Panc1 (cell line): ENCODE results near the gene GALR1. TPM values are rescaled to one million over a fixed set of nuclear protein-coding genes. Genes with fewer than 3 reads are reported as not detected.
A peak's percentile ranks its signal among the peaks of the same experiment; 100 is the strongest.

ENCODE experiments used
- ATAC-seq: fragments of 200-7000 bp; cut with Tn5 transposase; 2 replicates; pipeline ENCODE4 v1.9.1; 2020; ENCODE audit warnings: mild to moderate bottlenecking, moderate library complexity
- BruUV-seq: library from RNA; stranded (reverse); fragments of 400-500 nt; replicated peaks from 2 replicates; lab custom pipeline; 2021; lab: Mats Ljungman, UMichigan
- CTCF ChIA-PET: fragments of 300-600 bp; sonication (Branson Sonifier 250); formaldehyde crosslinking; loops from one replicate; lab custom pipeline; 2022; ENCODE audit warnings: antibody characterized with exemption; lab: Charles Lee
- POLR2A ChIA-PET: fragments of 300-600 bp; sonication (Branson Sonifier 250); formaldehyde crosslinking; loops from one replicate; lab custom pipeline; 2022; ENCODE audit warnings: antibody characterized with exemption; lab: Charles Lee
- DNase-seq: peaks from one replicate; pipeline ENCODE4 v3.0.0-alpha.2; 2010; ENCODE audit warnings: low read depth, low spot score
- H3K27ac ChIP-seq: 2 replicates; pipeline ENCODE4 v1.5.1; 2011; ENCODE audit warnings: mild to moderate bottlenecking, low read length, inconsistent platforms
- H3K27me3 ChIP-seq: fragments of 200-500 bp; sonication (Bioruptor generic); 2 replicates; pipeline ENCODE4 v1.6.0; 2014; ENCODE audit warnings: low read length, inconsistent platforms; ENCODE audit not compliant: control insufficient read depth, insufficient read depth
- H3K36me3 ChIP-seq: fragments of 200-500 bp; sonication (Bioruptor generic); 2 replicates; pipeline ENCODE4 v1.5.1; 2014; ENCODE audit warnings: inconsistent platforms, mild to moderate bottlenecking, low read length, moderate library complexity; ENCODE audit not compliant: control insufficient read depth, insufficient read depth
- H3K4me1 ChIP-seq: 2 replicates; pipeline ENCODE4 v1.5.1; 2011; ENCODE audit warnings: inconsistent platforms, mild to moderate bottlenecking, low read length, moderate library complexity; ENCODE audit not compliant: control insufficient read depth, insufficient read depth
- H3K4me3 ChIP-seq, 2 experiments: 2 replicates each; pipeline ENCODE4 v1.5.1; 2011 to 2012; ENCODE audit warnings: low read depth in 2 of 2, low read length in 2 of 2, mild to moderate bottlenecking in 2 of 2, inconsistent platforms in 1 of 2, moderate library complexity in 1 of 2
- H3K9me3 ChIP-seq: fragments of 200-500 bp; sonication (Bioruptor generic); 2 replicates; pipeline ENCODE4 v1.5.1; 2014; ENCODE audit warnings: low read depth, mild to moderate bottlenecking, inconsistent platforms, low read length, moderate library complexity; ENCODE audit not compliant: control insufficient read depth, insufficient read depth
- POLR2AphosphoS5 ChIP-seq: IDR thresholded peaks from 2 replicates; pipeline ENCODE4 v1.6.1; 2012; ENCODE audit warnings: mild to moderate bottlenecking, low read depth, low read length, moderate library complexity
- SIN3A ChIP-seq: IDR thresholded peaks from 2 replicates; pipeline ENCODE4 v1.6.1; 2012; ENCODE audit warnings: low read depth, mild to moderate bottlenecking, low read length, moderate library complexity, borderline replicate concordance; ENCODE audit not compliant: insufficient read depth
- TCF7L2 ChIP-seq: IDR thresholded peaks from 2 replicates; pipeline ENCODE4 v1.6.1; 2011; ENCODE audit warnings: mild to moderate bottlenecking, low read depth, low read length, inconsistent platforms
- in situ Hi-C: cut with HindIII; loops from 2 replicates; pipeline ENCODE4 v1.10.0; 2016; ENCODE audit warnings: low sequenced_read_pairs, low pct_unique_long_range_greater_than_20kb
- intact Hi-C: fragments of 100-400 bp; cut with micrococcal nuclease; formaldehyde crosslinking; loops from one replicate; pipeline ENCODE4 v1.10.0; 2022; ENCODE audit not compliant: unreplicated experiment
- total RNA-seq: library from RNA; stranded (reverse); gene quantifications from one replicate; pipeline ENCODE4 v1.2.1, GENCODE V29; 2021; ENCODE audit not compliant: unreplicated experiment
- TF ChIP-seq, protein P1 (sequence below): fragments of 450-650 bp; IDR thresholded peaks from 2 replicates; pipeline ENCODE4 v1.5.1; 2017; ENCODE audit warnings: mild to moderate bottlenecking
- TF ChIP-seq, protein P2 (sequence below), 2 experiments: IDR thresholded peaks; 2 replicates each; pipeline ENCODE4 v1.6.1; 2011 to 2012; ENCODE audit warnings: low read depth in 2 of 2, control low read depth in 1 of 2, low read length in 1 of 2, mild to moderate bottlenecking in 1 of 2, moderate library complexity in 1 of 2; ENCODE audit not compliant: insufficient read depth in 1 of 2

GALR1 gene
- total RNA-seq, 1 experiment from 2014 or later, result not detected

DNA sequence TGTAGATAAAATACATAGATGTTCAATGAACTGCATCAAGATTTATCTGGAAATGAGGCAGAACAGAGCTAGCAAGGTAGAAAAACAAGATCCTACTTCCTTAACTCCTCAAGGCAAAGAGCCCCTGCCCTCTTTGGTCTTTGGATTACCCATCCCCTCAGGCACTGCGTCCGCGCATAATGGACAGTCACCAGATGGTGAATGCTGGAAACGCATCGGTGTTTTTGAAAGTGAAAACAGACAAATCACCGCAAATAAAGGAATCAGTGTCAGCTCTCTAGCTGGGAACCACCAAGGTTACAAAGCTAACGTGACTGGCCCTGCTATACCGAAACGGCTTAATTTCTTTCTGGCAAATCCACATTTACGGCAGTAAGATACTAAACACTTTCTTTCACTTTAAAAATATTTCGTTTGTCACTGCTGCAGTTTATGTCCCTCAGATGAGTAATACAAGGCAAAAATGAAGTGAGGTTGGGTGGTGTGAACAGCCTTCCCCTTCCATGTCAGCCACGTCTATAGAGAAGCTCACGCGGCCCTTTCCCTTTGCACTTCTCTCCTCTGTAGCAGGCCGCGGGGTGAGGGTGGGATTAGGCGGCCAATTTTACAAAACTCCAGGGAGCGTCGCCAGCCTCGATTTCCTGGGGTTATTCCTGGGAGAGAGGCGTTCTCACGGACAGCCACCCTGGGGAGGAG lies 627 bp upstream of the GALR1 start:
- no TSS peak for BruUV-seq
- no peaks in the 10 kb centered on the region for H3K36me3 ChIP-seq
- ATAC-seq, result peak; percentile 53
- no peak overlapping the region for H3K27ac ChIP-seq
- no peaks in the 10 kb centered on the region for H3K4me1 ChIP-seq
- POLR2A ChIA-PET, result interaction anchor here (0.7 kb wide), 1 partner anchor 73 kb away, joined by 6 read pairs; no protein-coding TSS in a partner anchor
- TF ChIP-seq POLR2AphosphoS5, result no peak
- TF ChIP-seq, protein P1, sequence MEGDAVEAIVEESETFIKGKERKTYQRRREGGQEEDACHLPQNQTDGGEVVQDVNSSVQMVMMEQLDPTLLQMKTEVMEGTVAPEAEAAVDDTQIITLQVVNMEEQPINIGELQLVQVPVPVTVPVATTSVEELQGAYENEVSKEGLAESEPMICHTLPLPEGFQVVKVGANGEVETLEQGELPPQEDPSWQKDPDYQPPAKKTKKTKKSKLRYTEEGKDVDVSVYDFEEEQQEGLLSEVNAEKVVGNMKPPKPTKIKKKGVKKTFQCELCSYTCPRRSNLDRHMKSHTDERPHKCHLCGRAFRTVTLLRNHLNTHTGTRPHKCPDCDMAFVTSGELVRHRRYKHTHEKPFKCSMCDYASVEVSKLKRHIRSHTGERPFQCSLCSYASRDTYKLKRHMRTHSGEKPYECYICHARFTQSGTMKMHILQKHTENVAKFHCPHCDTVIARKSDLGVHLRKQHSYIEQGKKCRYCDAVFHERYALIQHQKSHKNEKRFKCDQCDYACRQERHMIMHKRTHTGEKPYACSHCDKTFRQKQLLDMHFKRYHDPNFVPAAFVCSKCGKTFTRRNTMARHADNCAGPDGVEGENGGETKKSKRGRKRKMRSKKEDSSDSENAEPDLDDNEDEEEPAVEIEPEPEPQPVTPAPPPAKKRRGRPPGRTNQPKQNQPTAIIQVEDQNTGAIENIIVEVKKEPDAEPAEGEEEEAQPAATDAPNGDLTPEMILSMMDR, result no peak
- no peak for TF ChIP-seq SIN3A
- CTCF ChIA-PET, result no interaction called here
- peaks cover 10% of the 10 kb centered on the region for H3K27me3 ChIP-seq
- no peak for DNase-seq
- intact Hi-C loops (no loop called here), in situ Hi-C loops (no loop called here)
- 0 out of 2 replicates have a peak, but pooled peaks cover 3% of the 10 kb centered on the region for H3K9me3 ChIP-seq
- peak overlapping the region; percentile 24 to 50 for H3K4me3 ChIP-seq

DNA sequence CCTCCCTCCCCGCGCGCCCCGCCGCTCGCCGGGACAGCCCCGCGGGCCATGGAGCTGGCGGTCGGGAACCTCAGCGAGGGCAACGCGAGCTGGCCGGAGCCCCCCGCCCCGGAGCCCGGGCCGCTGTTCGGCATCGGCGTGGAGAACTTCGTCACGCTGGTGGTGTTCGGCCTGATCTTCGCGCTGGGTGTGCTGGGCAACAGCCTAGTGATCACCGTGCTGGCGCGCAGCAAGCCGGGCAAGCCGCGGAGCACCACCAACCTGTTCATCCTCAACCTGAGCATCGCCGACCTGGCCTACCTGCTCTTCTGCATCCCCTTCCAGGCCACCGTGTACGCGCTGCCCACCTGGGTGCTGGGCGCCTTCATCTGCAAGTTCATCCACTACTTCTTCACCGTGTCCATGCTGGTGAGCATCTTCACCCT lies 865 bp downstream of the GALR1 start:
- BruUV-seq, result no TSS peak
- no peak for ATAC-seq

More for the DNA sequence above, 865 bp downstream of the GALR1 start:
- peaks cover 4% of the 10 kb centered on the region; the same call in 1 of the 2 replicates for H3K4me1 ChIP-seq
- CTCF ChIA-PET, result no interaction called here
- H3K27ac ChIP-seq, result no peak overlapping the region
- no peak for DNase-seq
- no peak overlapping the region for H3K4me3 ChIP-seq
- intact Hi-C loops, result no loop called here
- 0 out of 2 replicates have a peak, but pooled peaks cover 3% of the 10 kb centered on the region for H3K9me3 ChIP-seq
- TF ChIP-seq POLR2AphosphoS5 (no peak), TCF7L2 (no peak), SIN3A (no peak)
- TF ChIP-seq, protein P2, sequence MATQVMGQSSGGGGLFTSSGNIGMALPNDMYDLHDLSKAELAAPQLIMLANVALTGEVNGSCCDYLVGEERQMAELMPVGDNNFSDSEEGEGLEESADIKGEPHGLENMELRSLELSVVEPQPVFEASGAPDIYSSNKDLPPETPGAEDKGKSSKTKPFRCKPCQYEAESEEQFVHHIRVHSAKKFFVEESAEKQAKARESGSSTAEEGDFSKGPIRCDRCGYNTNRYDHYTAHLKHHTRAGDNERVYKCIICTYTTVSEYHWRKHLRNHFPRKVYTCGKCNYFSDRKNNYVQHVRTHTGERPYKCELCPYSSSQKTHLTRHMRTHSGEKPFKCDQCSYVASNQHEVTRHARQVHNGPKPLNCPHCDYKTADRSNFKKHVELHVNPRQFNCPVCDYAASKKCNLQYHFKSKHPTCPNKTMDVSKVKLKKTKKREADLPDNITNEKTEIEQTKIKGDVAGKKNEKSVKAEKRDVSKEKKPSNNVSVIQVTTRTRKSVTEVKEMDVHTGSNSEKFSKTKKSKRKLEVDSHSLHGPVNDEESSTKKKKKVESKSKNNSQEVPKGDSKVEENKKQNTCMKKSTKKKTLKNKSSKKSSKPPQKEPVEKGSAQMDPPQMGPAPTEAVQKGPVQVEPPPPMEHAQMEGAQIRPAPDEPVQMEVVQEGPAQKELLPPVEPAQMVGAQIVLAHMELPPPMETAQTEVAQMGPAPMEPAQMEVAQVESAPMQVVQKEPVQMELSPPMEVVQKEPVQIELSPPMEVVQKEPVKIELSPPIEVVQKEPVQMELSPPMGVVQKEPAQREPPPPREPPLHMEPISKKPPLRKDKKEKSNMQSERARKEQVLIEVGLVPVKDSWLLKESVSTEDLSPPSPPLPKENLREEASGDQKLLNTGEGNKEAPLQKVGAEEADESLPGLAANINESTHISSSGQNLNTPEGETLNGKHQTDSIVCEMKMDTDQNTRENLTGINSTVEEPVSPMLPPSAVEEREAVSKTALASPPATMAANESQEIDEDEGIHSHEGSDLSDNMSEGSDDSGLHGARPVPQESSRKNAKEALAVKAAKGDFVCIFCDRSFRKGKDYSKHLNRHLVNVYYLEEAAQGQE (IDR thresholded peaks at IDR 0.05; ENCODE audit: insufficient read depth in 1 of 2, low read depth in 2 of 2, low read length in 1 of 2), result no peak
- TF ChIP-seq, protein P1, result no peak
- in situ Hi-C loops, result no loop called here
- POLR2A ChIA-PET, result no interaction called here
- no peaks in the 10 kb centered on the region for H3K36me3 ChIP-seq
- peaks cover 12% of the 10 kb centered on the region for H3K27me3 ChIP-seq
